ENCODE data around the gene PSMD4.

DNA sequence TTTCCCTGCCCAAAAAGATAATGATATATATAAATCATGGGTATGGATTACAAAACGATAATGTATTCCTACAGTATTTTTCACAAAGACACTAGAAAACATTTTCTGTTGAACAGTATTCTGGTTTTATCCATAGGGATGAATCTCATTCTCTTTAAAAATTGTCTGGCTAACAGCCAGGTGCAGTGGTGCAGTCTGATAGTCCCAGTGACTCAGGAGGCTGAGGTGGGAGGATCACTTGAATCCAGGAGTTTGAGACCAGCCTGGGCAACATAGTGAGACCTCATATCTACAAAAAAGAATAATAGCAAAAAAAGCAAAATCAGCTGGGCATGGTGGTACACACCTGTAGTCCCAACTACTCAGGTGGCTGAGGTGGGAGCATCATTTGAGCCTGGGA lies 32.9 kb upstream of the PSMD4 start:
- no peak for TF ChIP-seq EZH2 (IDR thresholded peaks at IDR 0.05; ENCODE audit: borderline replicate concordance, low read depth, low read length, poor library complexity, severe bottlenecking)
- no peak for TF ChIP-seq CTCF (conservative IDR thresholded peaks at IDR 0.05; ENCODE audit: low read depth, low read length)
